Measurements from ENCODE around the gene INSIG1.

INSIG1 gene

DNA sequence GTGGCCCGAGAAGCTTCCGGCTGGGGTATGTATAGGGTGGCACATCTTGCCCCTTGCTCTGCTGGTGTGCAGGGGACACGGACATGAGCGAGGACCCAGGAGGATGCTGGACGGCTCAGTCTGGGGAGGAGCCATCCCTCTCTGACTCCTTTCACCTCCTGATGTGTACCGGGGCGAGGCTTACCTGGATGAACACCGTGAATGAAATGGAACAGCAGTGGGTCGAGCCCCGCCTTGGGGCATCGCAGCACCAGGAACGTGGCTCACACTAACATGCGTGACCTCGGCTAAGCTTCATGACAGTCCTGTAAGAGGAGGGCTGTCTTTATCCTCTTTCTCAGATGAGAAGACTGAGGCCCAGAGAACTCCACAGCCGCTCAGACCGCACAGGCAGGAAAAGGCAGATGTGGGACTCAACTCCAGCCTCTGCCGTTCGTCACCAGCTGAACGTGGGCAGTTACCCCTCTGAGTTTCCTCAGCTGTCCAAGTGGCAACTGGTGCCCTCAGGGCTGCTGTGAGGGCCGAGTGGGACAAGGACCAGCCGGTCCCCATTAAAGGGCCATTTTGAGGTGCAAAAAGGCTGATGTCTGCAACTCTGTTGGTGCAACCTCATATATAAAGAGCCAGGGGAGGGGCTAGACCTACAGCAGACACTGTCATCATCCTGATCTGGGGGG, 54.5 kb downstream of the INSIG1 start:
- H3K4me3 ChIP-seq (ENCODE audit: low read depth, low read length) = no peak overlapping the region
- H3K9me3 ChIP-seq (ENCODE audit: control insufficient read depth, insufficient read depth, low read length) = no peaks in the 10 kb centered on the region
- H3K27me3 ChIP-seq (ENCODE audit: control insufficient read depth, insufficient read depth, low read length) = peaks cover 8% of the 10 kb centered on the region
- no peak overlapping the region for H3K9ac ChIP-seq (ENCODE audit: low read depth, low read length)
- H3K4me1 ChIP-seq (ENCODE audit: control insufficient read depth, insufficient read depth, low read length) = no peaks in the 10 kb centered on the region
- H3K36me3 ChIP-seq (ENCODE audit: control insufficient read depth, insufficient read depth, low read length) = no peaks in the 10 kb centered on the region

DNA sequence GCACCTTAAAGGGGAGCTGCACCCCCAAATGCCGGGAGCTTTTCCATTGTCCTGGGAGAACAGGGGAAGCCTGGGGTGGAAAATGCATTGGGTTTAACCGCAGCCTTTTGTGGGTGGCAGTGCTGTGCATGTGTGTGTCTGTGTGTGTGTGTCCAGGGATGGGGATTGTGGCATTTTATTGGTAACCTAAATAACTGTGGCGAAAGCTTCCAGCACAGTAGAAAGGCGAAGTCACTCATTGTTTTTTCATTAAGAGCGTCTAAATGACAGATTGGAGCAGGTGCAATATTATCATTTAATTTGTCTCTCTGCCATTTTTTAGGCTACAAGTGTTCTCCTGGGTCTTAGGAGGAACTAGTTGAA, 55.1 kb downstream of the INSIG1 start:
- Histone ChIP-seq H3K4me1 (ENCODE audit: control insufficient read depth, insufficient read depth, low read length) (no peaks in the 10 kb centered on the region), H3K9me3 (ENCODE audit: control insufficient read depth, insufficient read depth, low read length) (no peaks in the 10 kb centered on the region), H3K36me3 (ENCODE audit: control insufficient read depth, insufficient read depth, low read length) (no peaks in the 10 kb centered on the region), H3K27me3 (ENCODE audit: control insufficient read depth, insufficient read depth, low read length) (peaks cover 8% of the 10 kb centered on the region), H3K9ac (ENCODE audit: low read depth, low read length) (no peak overlapping the region), H3K4me3 (ENCODE audit: low read depth, low read length) (no peak overlapping the region)

DNA sequence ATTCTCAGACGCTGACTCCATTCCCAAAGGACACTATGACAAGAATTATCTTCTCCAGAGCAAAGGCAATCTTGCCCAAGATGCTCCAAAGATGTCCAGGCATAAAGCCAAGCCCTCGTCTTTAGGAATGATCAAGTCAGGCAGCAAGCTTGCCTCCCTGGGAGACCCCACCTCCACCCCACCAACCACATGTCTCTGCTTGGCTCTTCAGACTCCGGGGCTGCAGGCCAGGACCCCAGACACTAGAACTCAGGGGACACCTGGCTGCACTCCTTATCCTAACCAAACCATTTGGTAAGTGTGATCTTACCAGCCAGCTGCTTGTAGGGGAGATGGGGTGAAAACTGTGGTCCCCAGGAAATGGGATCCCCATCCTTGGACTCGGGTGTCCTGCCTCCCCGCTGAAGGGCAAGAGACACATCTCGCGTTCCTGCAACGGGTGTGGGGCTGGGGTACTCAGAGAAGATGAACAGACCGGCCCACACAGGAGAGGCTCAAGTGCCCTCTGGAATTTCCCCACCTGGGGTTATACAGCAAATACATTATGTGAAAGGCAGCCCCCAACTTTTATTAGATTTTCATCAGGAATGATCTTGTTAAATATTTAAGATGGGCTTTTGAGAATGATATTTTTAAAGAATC, 55.7 kb downstream of the INSIG1 start:
- Histone ChIP-seq H3K9ac (ENCODE audit: low read depth, low read length) (no peak overlapping the region), H3K4me3 (ENCODE audit: low read depth, low read length) (no peak overlapping the region)

GRCh38 chr7:155354371-155355048, 56.8 kb downstream of the INSIG1 start:
- H3K27me3 ChIP-seq (ENCODE audit: control insufficient read depth, insufficient read depth, low read length) = peaks cover 3% of the 10 kb centered on the region
- H3K4me3 ChIP-seq (ENCODE audit: low read depth, low read length) = no peak overlapping the region
- H3K4me1 ChIP-seq (ENCODE audit: control insufficient read depth, insufficient read depth, low read length) = peaks cover 2% of the 10 kb centered on the region
- H3K9me3 ChIP-seq (ENCODE audit: control insufficient read depth, insufficient read depth, low read length) = no peaks in the 10 kb centered on the region
- H3K9ac ChIP-seq (ENCODE audit: low read depth, low read length) = no peak overlapping the region
- H3K36me3 ChIP-seq (ENCODE audit: control insufficient read depth, insufficient read depth, low read length) = no peaks in the 10 kb centered on the region

More for the DNA sequence above, 55.7 kb downstream of the INSIG1 start:
- Histone ChIP-seq H3K9me3 (ENCODE audit: control insufficient read depth, insufficient read depth, low read length) (no peaks in the 10 kb centered on the region), H3K4me1 (ENCODE audit: control insufficient read depth, insufficient read depth, low read length) (peaks cover 2% of the 10 kb centered on the region), H3K27me3 (ENCODE audit: control insufficient read depth, insufficient read depth, low read length) (peaks cover 11% of the 10 kb centered on the region), H3K36me3 (ENCODE audit: control insufficient read depth, insufficient read depth, low read length) (no peaks in the 10 kb centered on the region)

DNA sequence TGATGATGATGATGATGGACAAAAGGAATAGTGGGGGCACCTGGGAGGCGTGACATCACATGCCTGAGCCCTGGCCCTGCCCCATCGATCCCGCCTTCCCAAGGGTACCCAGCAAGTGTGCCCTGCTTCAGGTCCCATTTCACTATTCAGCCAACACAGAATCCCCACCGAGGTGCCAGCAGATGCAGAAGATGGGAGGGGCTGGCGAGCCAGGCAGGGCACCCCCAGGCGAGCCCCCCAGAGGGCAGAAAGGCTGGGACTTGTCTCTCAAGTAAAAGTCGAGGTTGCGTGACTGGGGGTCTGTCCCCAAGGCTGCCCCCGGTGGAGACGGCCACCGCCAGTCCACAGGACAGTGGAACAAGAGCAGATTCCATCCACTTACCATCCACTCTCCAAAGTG, 57.5 kb downstream of the INSIG1 start:
- Histone ChIP-seq H3K4me3 (ENCODE audit: low read depth, low read length) (no peak overlapping the region), H3K27me3 (ENCODE audit: control insufficient read depth, insufficient read depth, low read length) (peaks cover 3% of the 10 kb centered on the region), H3K9ac (ENCODE audit: low read depth, low read length) (no peak overlapping the region), H3K9me3 (ENCODE audit: control insufficient read depth, insufficient read depth, low read length) (no peaks in the 10 kb centered on the region), H3K36me3 (ENCODE audit: control insufficient read depth, insufficient read depth, low read length) (no peaks in the 10 kb centered on the region), H3K4me1 (ENCODE audit: control insufficient read depth, insufficient read depth, low read length) (peaks cover 2% of the 10 kb centered on the region)

- H3K27me3 ChIP-seq (ENCODE audit: control insufficient read depth, insufficient read depth, low read length) = peaks cover 7% of the 10 kb centered on the region
- no peaks in the 10 kb centered on the region for H3K9me3 ChIP-seq (ENCODE audit: control insufficient read depth, insufficient read depth, low read length)
- peaks cover 2% of the 10 kb centered on the region for H3K4me1 ChIP-seq (ENCODE audit: control insufficient read depth, insufficient read depth, low read length)
- H3K9ac ChIP-seq (ENCODE audit: low read depth, low read length) = no peak overlapping the region
- no peak overlapping the region for H3K4me3 ChIP-seq (ENCODE audit: low read depth, low read length)
- H3K36me3 ChIP-seq (ENCODE audit: control insufficient read depth, insufficient read depth, low read length) = no peaks in the 10 kb centered on the region
Measured at GRCh38 chr7:155355745-155356144, 58.1 kb downstream of the INSIG1 start.

DNA sequence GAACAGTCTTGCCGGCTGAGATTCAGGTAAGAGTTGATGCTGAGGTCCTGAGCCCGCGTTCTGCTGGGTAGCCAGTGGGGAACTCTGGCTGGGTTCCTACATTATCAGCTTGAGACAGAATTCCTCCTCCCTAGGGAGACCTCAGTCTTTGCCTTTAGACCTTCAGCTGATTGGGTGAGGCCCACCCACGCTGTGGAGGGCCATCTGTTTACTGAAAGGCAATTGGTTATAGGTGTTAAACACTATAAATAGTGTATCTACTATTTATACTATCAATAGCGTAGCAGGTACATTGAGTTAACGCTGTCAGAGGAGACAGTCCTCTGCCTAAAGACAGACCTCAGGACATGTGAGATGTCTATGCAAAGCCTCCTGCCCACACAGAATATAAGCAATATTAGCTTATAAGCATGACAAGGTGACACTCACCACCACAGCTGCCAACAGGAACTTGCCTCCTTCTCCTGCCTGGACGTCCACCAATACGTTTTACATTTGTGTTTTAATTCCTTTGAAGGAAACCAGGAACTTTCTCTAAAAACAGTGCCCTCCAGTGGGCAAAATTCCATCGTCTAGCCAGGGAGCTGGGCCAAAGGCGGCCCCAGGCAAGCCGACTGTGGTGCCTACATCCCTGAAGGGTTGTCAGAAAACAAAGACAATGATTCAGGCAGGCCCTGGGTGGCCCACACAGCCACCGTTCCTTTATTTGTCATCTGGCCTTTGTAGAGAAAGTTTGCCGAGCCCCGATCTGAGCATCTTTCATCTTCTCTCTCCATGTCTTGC, 58.8 kb downstream of the INSIG1 start:
- Histone ChIP-seq H3K4me1 (ENCODE audit: control insufficient read depth, insufficient read depth, low read length) (peaks cover 2% of the 10 kb centered on the region), H3K36me3 (ENCODE audit: control insufficient read depth, insufficient read depth, low read length) (no peaks in the 10 kb centered on the region), H3K4me3 (ENCODE audit: low read depth, low read length) (no peak overlapping the region), H3K9ac (ENCODE audit: low read depth, low read length) (no peak overlapping the region), H3K27me3 (ENCODE audit: control insufficient read depth, insufficient read depth, low read length) (peaks cover 7% of the 10 kb centered on the region), H3K9me3 (ENCODE audit: control insufficient read depth, insufficient read depth, low read length) (no peaks in the 10 kb centered on the region)

GRCh38 chr7:155357573-155358041, 59.9 kb downstream of the INSIG1 start:
- Histone ChIP-seq H3K4me1 (ENCODE audit: control insufficient read depth, insufficient read depth, low read length) (peaks cover 2% of the 10 kb centered on the region), H3K27me3 (ENCODE audit: control insufficient read depth, insufficient read depth, low read length) (peaks cover 7% of the 10 kb centered on the region), H3K9ac (ENCODE audit: low read depth, low read length) (no peak overlapping the region), H3K36me3 (ENCODE audit: control insufficient read depth, insufficient read depth, low read length) (no peaks in the 10 kb centered on the region), H3K9me3 (ENCODE audit: control insufficient read depth, insufficient read depth, low read length) (no peaks in the 10 kb centered on the region), H3K4me3 (ENCODE audit: low read depth, low read length) (no peak overlapping the region)

- Histone ChIP-seq H3K27me3 (ENCODE audit: control insufficient read depth, insufficient read depth, low read length) (peaks cover 10% of the 10 kb centered on the region), H3K4me3 (ENCODE audit: low read depth, low read length) (no peak overlapping the region), H3K36me3 (ENCODE audit: control insufficient read depth, insufficient read depth, low read length) (no peaks in the 10 kb centered on the region), H3K9ac (ENCODE audit: low read depth, low read length) (no peak overlapping the region), H3K9me3 (ENCODE audit: control insufficient read depth, insufficient read depth, low read length) (no peaks in the 10 kb centered on the region), H3K4me1 (ENCODE audit: control insufficient read depth, insufficient read depth, low read length) (peaks cover 2% of the 10 kb centered on the region)
Measured at GRCh38 chr7:155358066-155358947, 60.6 kb downstream of the INSIG1 start.

DNA sequence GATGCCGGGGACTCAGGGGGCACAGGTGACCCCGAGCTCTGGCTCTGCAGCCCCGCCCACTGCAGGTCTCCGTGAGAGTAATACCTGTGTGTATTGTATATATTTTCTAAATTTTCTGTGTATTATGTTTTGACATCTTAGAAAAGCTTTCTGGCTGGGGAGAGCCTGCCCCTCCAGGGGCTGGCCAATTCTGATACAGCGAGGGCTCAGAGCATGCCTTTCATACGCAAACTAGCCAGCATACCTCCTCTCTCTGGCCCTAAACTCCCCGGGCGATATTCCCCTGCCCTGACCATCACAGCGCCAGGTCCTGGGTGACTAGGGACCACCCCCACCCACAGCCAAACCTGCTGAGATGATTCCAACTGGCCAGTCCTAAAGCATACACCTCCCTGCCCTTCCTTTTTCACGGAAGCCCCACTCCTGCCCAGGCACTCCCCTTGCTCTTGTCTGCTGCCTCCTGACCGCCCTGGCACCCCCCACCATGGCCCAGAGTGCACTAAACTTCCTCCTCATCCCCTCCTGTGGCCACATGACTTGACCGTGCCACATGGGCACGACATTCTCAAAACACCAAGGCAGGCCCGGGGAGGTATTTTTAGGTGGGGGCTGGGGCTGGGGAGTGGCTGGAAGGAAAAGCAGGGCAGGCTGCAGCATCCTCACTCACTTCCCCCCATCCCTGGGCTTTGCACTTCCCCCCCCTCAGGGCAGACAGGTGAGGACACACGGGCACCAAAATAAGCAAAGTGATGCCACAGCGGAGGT, 61.5 kb downstream of the INSIG1 start:
- H3K9ac ChIP-seq (ENCODE audit: low read depth, low read length) = no peak overlapping the region
- no peak overlapping the region for H3K4me3 ChIP-seq (ENCODE audit: low read depth, low read length)
- H3K36me3 ChIP-seq (ENCODE audit: control insufficient read depth, insufficient read depth, low read length) = no peaks in the 10 kb centered on the region
- peaks cover 17% of the 10 kb centered on the region for H3K27me3 ChIP-seq (ENCODE audit: control insufficient read depth, insufficient read depth, low read length)
- peaks cover 2% of the 10 kb centered on the region for H3K4me1 ChIP-seq (ENCODE audit: control insufficient read depth, insufficient read depth, low read length)
- no peaks in the 10 kb centered on the region for H3K9me3 ChIP-seq (ENCODE audit: control insufficient read depth, insufficient read depth, low read length)

All from iPS-15b (cell line).